H1 (cell line): ENCODE data around the gene ITPK1. TPM values are rescaled to one million over a fixed set of nuclear protein-coding genes. Genes with fewer than 3 reads are reported as not detected.

Experiments used
- CTCF ChIA-PET: fragments of 300-600 bp; sonication (Branson Sonifier 250); formaldehyde crosslinking; loops from one replicate; lab custom pipeline; 2021; ENCODE audit not compliant: partially characterized antibody; lab: Charles Lee
- POLR2A ChIA-PET: fragments of 300-600 bp; sonication (Branson Sonifier 250); formaldehyde crosslinking; loops from one replicate; lab custom pipeline; 2021; ENCODE audit warnings: inconsistent platforms; ENCODE audit not compliant: partially characterized antibody; lab: Charles Lee
- DNase-seq, 2 experiments: peaks; one replicate each; pipeline versions ENCODE4 v3.0.0 to v3.0.0-alpha.2; 2010 to 2022; ENCODE audit warnings: low spot score in 2 of 2, low read depth in 1 of 2, mixed read lengths in 1 of 2
- FAIRE-seq: peaks from 2 replicates; lab custom pipeline; 2011; peaks lifted over from hg19 to GRCh38; lab: Jason Lieb, UNC
- H2AFZ ChIP-seq: 2 replicates; pipeline ENCODE4 v1.8.1; 2012; ENCODE audit warnings: low read length, inconsistent platforms
- H2AK5ac ChIP-seq: 2 replicates; pipeline ENCODE4 v1.6.1; 2013; ENCODE audit warnings: low read depth, low read length
- H2BK120ac ChIP-seq: replicated peaks from 2 replicates; pipeline ENCODE3; 2013; ENCODE audit warnings: low read depth, low read length, inconsistent platforms
- H2BK12ac ChIP-seq: 2 replicates; pipeline ENCODE4 v1.6.1; 2013; ENCODE audit warnings: low read depth, low read length
- H2BK15ac ChIP-seq: 2 replicates; pipeline ENCODE4 v1.6.1; 2013; ENCODE audit warnings: low read length
- H2BK20ac ChIP-seq: 2 replicates; pipeline ENCODE4 v1.6.1; 2013; ENCODE audit warnings: low read length
- H2BK5ac ChIP-seq: 2 replicates; pipeline ENCODE4 v1.6.1; 2013; ENCODE audit warnings: low read depth, low read length
- H3K14ac ChIP-seq: 2 replicates; pipeline ENCODE4 v1.6.1; 2013; ENCODE audit warnings: inconsistent platforms; ENCODE audit not compliant: insufficient read length
- H3K18ac ChIP-seq: 2 replicates; pipeline ENCODE4 v1.6.1; 2013; ENCODE audit warnings: low read length; ENCODE audit errors: extremely low read depth
- H3K23ac ChIP-seq: 2 replicates; pipeline ENCODE4 v1.6.1; 2013; ENCODE audit warnings: inconsistent platforms; ENCODE audit not compliant: insufficient read length
- H3K23me2 ChIP-seq: 2 replicates; pipeline ENCODE4 v1.6.1; 2013; ENCODE audit warnings: low read depth, low read length
- H3K27ac ChIP-seq: 2 replicates; pipeline ENCODE4 v1.6.1; 2011; ENCODE audit warnings: low read depth, low read length, inconsistent platforms
- H3K27me3 ChIP-seq, 4 experiments: replicated peaks in 1 of 4; 1 replicate in 1 of 4; 2 replicates in 3 of 4; pipeline versions ENCODE4 v1.6.1 to v1.8.1; 2011 to 2013; ENCODE audit warnings: low read length in 3 of 4, mild to moderate bottlenecking in 3 of 4, inconsistent platforms in 2 of 4, mixed read lengths in 2 of 4, moderate library complexity in 1 of 4; ENCODE audit not compliant: control insufficient read depth in 3 of 4, insufficient read depth in 3 of 4; ENCODE audit errors: extremely low read depth in 1 of 4
- H3K36me3 ChIP-seq, 4 experiments: 2 replicates each; pipeline versions ENCODE4 v1.6.1 to v1.8.1; 2011 to 2013; ENCODE audit warnings: mild to moderate bottlenecking in 4 of 4, low read length in 3 of 4, moderate library complexity in 2 of 4, control low read depth in 1 of 4, inconsistent platforms in 1 of 4; ENCODE audit not compliant: insufficient read depth in 4 of 4, control insufficient read depth in 2 of 4
- H3K4ac ChIP-seq: replicated peaks from 2 replicates; pipeline ENCODE3; 2013; ENCODE audit warnings: low read length, low read depth, mixed read lengths, inconsistent platforms; ENCODE audit not compliant: insufficient read length
- H3K4me1 ChIP-seq, 4 experiments: replicated peaks in 1 of 4; 1 replicate in 1 of 4; 2 replicates in 3 of 4; pipeline versions ENCODE4 v1.6.1 to v1.8.1; 2011 to 2013; ENCODE audit warnings: low read length in 3 of 4, inconsistent platforms in 2 of 4, mixed read lengths in 1 of 4; ENCODE audit not compliant: insufficient read depth in 4 of 4, control insufficient read depth in 3 of 4
- H3K4me2 ChIP-seq, 2 experiments: 2 replicates each; pipeline versions ENCODE4 v1.6.1 to v1.8.1; 2011 to 2013; ENCODE audit warnings: low read depth in 2 of 2, low read length in 2 of 2, control low read depth in 1 of 2, inconsistent platforms in 1 of 2, mild to moderate bottlenecking in 1 of 2; ENCODE audit not compliant: insufficient read depth in 1 of 2
- H3K4me3 ChIP-seq, 4 experiments: fragments of 200-600, 300-600 bp in 1 of 4; sonication (generic), shearing (Covaris generic), sonication (Bioruptor Twin) in 1 of 4; 2 replicates each; pipeline versions ENCODE4 v1.5.1 to v1.8.1; 2011 to 2016; ENCODE audit warnings: low read length in 4 of 4, low read depth in 3 of 4, control low read depth in 2 of 4, inconsistent platforms in 2 of 4, mild to moderate bottlenecking in 2 of 4, mixed read lengths in 1 of 4, moderate library complexity in 1 of 4; ENCODE audit not compliant: insufficient read depth in 2 of 4; ENCODE audit errors: extremely low read depth in 1 of 4
- H3K56ac ChIP-seq: replicated peaks from 2 replicates; pipeline ENCODE3; 2013; ENCODE audit warnings: low read depth, mild to moderate bottlenecking, mixed read lengths, low read length, inconsistent platforms; ENCODE audit not compliant: insufficient read length
- H3K79me1 ChIP-seq: 2 replicates; pipeline ENCODE4 v1.6.1; 2013; ENCODE audit warnings: low read depth, low read length, control low read depth
- H3K79me2 ChIP-seq, 2 experiments: 2 replicates each; pipeline versions ENCODE4 v1.6.1 to v1.8.1; 2012 to 2013; ENCODE audit warnings: low read length in 2 of 2, mild to moderate bottlenecking in 2 of 2, inconsistent platforms in 1 of 2; ENCODE audit not compliant: insufficient read depth in 2 of 2, control insufficient read depth in 1 of 2
- H3K9ac ChIP-seq, 4 experiments: replicated peaks in 1 of 4; 1 replicate in 1 of 4; 2 replicates in 3 of 4; pipeline versions ENCODE4 v1.6.1 to v1.8.1; 2011 to 2013; ENCODE audit warnings: low read depth in 3 of 4, low read length in 3 of 4, control low read depth in 2 of 4, mild to moderate bottlenecking in 2 of 4, moderate library complexity in 2 of 4, inconsistent platforms in 1 of 4; ENCODE audit errors: extremely low read depth in 1 of 4
- H3K9me3 ChIP-seq, 2 experiments: 2 replicates each; pipeline versions ENCODE4 v1.6.1 to v1.8.1; 2012 to 2013; ENCODE audit warnings: mild to moderate bottlenecking in 2 of 2, moderate library complexity in 2 of 2, control low read depth in 1 of 2, inconsistent platforms in 1 of 2, low read depth in 1 of 2, low read length in 1 of 2, mixed read lengths in 1 of 2; ENCODE audit not compliant: insufficient read depth in 2 of 2
- H4K20me1 ChIP-seq, 2 experiments: replicated peaks in 1 of 2; 2 replicates each; pipeline versions ENCODE3 to v1.8.1; 2011 to 2013; ENCODE audit warnings: inconsistent platforms in 2 of 2, low read length in 2 of 2, mild to moderate bottlenecking in 1 of 2; ENCODE audit not compliant: insufficient read depth in 2 of 2, control insufficient read depth in 1 of 2
- H4K5ac ChIP-seq: 2 replicates; pipeline ENCODE4 v1.6.1; 2013; ENCODE audit warnings: low read length, low read depth, mixed read lengths, inconsistent platforms; ENCODE audit not compliant: insufficient read length
- H4K8ac ChIP-seq: 2 replicates; pipeline ENCODE4 v1.8.0; 2013; ENCODE audit warnings: mild to moderate bottlenecking, moderate library complexity, low read length, inconsistent platforms; ENCODE audit not compliant: insufficient read depth; ENCODE audit errors: extremely low read depth
- H4K91ac ChIP-seq: replicated peaks from 2 replicates; pipeline ENCODE3; 2013; ENCODE audit warnings: low read length, mixed read lengths, inconsistent platforms; ENCODE audit not compliant: insufficient read length
- TAF1 ChIP-seq: IDR thresholded peaks from 2 replicates; pipeline ENCODE4 v1.6.1; 2011; ENCODE audit warnings: mild to moderate bottlenecking, low read depth, low read length
- WGBS, 2 experiments: shearing (Covaris generic) in 1 of 2; methylation state at CpG; one replicate each; pipeline versions ENCODE4 v1.1.6 to v1.1.7; 2013 to 2015; ENCODE audit warnings: low lambda C conversion rate in 2 of 2, mixed read lengths in 2 of 2, inconsistent platforms in 1 of 2, low coverage in 1 of 2, missing lambda C conversion rate in 1 of 2; ENCODE audit not compliant: insufficient replicate concordance in 2 of 2, insufficient coverage in 1 of 2, insufficient read length in 1 of 2; ENCODE audit errors: extremely low coverage in 1 of 2, missing lambda C conversion rate in 1 of 2; 5-methylcytosine and 5-hydroxymethylcytosine counted together
- polyA plus RNA-seq, 7 experiments: library from polyadenylated mRNA; depleted of rRNA in 3 of 7; stranded (reverse) in 5 of 7; unstranded in 2 of 7; fragments of >200 nt in 5 of 7; fragments of 200-250 nt in 2 of 7; gene quantifications; 1 replicate in 5 of 7; 2 replicates in 1 of 7; 4 replicates in 1 of 7; pipeline versions ENCODE4 v1.2.1 to v1.2.3, GENCODE V29; 2011 to 2013; ENCODE audit warnings: missing spikeins in 2 of 7, mixed read lengths in 2 of 7
- total RNA-seq: library from RNA; stranded (reverse); fragmentation: NEBNext Ultra II Directional; extraction: Animal tissue kit (Norgen Biotek cat#: 25700); gene quantifications from 2 replicates; pipeline ENCODE4 v1.2.1, GENCODE V29; 2021
- TF ChIP-seq, protein P1 (sequence below): IDR thresholded peaks from 2 replicates; pipeline ENCODE4 v1.6.1; 2012; ENCODE audit warnings: inconsistent platforms

Gene ITPK1
- total and polyA plus RNA-seq, 2 of the 8 experiments (the other 6 are each of a cell fraction or from before 2014, with no cell fraction given): 108 to 143 TPM

GRCh38 chr14:92953526-92953925, 162.2 kb downstream of the ITPK1 start:
- H2AK5ac ChIP-seq: no peak overlapping the region
- CTCF ChIA-PET: interaction anchor here (0.6 to 5.9 kb wide), 14 partner anchors 9 to 224 kb away, joined by 3 to 43 read pairs (median 10); no protein-coding TSS in a partner anchor
- TF ChIP-seq TAF1: no peak
- TF ChIP-seq, protein P1, sequence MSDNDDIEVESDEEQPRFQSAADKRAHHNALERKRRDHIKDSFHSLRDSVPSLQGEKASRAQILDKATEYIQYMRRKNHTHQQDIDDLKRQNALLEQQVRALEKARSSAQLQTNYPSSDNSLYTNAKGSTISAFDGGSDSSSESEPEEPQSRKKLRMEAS: no peak

More at GRCh38 chr14:92953526-92953925, 162.2 kb downstream of the ITPK1 start:
- POLR2A ChIA-PET: interaction anchor here (0.7 kb wide), 1 partner anchor 189 kb away, joined by 4 read pairs; no protein-coding TSS in a partner anchor
- no peaks in the 10 kb centered on the region for H3K27me3 ChIP-seq
- H3K4ac ChIP-seq: no peak overlapping the region
- no peak overlapping the region for H4K8ac ChIP-seq
- H3K9me3 ChIP-seq: no peaks in the 10 kb centered on the region
- no peak overlapping the region for H3K23ac ChIP-seq
- no peak overlapping the region for H4K91ac ChIP-seq
- no peak overlapping the region for H2BK12ac ChIP-seq
- H3K9ac ChIP-seq: no peak overlapping the region
- no peak overlapping the region for H3K18ac ChIP-seq
- 84% methylated on average over 5 of the region's 6 CpGs; no CpG with 5 or more reads in 1 of the 2 experiments for WGBS, 2 experiments
- no peak overlapping the region for H4K5ac ChIP-seq
- H3K4me1 ChIP-seq: peaks cover 0 to 3% (median 0%) of the 10 kb centered on the region in 4 experiments; a peak in 1 of 7 replicates
- H3K4me3 ChIP-seq: no peak overlapping the region
- no peak overlapping the region for H2BK20ac ChIP-seq
- no peak overlapping the region for H3K14ac ChIP-seq
- H3K56ac ChIP-seq: no peak overlapping the region
- no peak overlapping the region for H2BK5ac ChIP-seq
- H3K79me1 ChIP-seq: no peaks in the 10 kb centered on the region
- no peak overlapping the region for H2AFZ ChIP-seq
- DNase-seq (no peak), FAIRE-seq (no peak)
- H4K20me1 ChIP-seq: peaks cover 5 to 7% of the 10 kb centered on the region in 2 experiments
- H3K36me3 ChIP-seq: peaks cover 8 to 27% (median 17%) of the 10 kb centered on the region in 4 experiments
- no peak overlapping the region for H3K4me2 ChIP-seq
- no peak overlapping the region for H3K27ac ChIP-seq
- no peaks in the 10 kb centered on the region for H3K79me2 ChIP-seq
- H3K23me2 ChIP-seq: no peaks in the 10 kb centered on the region
- no peak overlapping the region for H2BK120ac ChIP-seq
- H2BK15ac ChIP-seq: no peak overlapping the region
